SK-N-SH treated with all-trans-retinoic acid at 6 μM for 48 hours (cell line): ENCODE data around the gene DDX39A.

ENCODE experiments used
- ATAC-seq: fragments of 200-7000 bp; cut with Tn5 transposase; 3 replicates; pipeline ENCODE4 v1.9.1; 2020; ENCODE audit warnings: mild to moderate bottlenecking, moderate library complexity
- ARNTL ChIP-seq: fragments of 450-650 bp; formaldehyde crosslinking; IDR thresholded peaks from 2 replicates; pipeline ENCODE4 v1.5.0; 2020; ENCODE audit warnings: low read depth, mild to moderate bottlenecking, moderate library complexity, borderline replicate concordance
- BACH2 ChIP-seq: fragments of 250-450 bp; sonication (Bioruptor Pico); IDR thresholded peaks from 2 replicates; pipeline ENCODE4 v1.9.0; 2021; ENCODE audit warnings: mild to moderate bottlenecking, borderline replicate concordance
- CSDC2 ChIP-seq: fragments of 250-450 bp; sonication (Bioruptor Pico); IDR thresholded peaks from 2 replicates; pipeline ENCODE4 v1.5.0; 2020; ENCODE audit warnings: mild to moderate bottlenecking, moderate library complexity
- ESRRG ChIP-seq: fragments of 250-450 bp; sonication (Bioruptor Pico); IDR thresholded peaks from 2 replicates; pipeline ENCODE4 v1.6.1; 2021; ENCODE audit warnings: mild to moderate bottlenecking
- GLIS3 ChIP-seq: fragments of 250-450 bp; sonication (Bioruptor Pico); IDR thresholded peaks from 2 replicates; pipeline ENCODE4 v1.5.0; 2020; ENCODE audit warnings: mild to moderate bottlenecking, moderate library complexity
- POU6F1 ChIP-seq: fragments of 250-450 bp; sonication (Bioruptor Pico); IDR thresholded peaks from 2 replicates; pipeline ENCODE4 v1.8.0; 2021; ENCODE audit warnings: low read depth, mild to moderate bottlenecking, moderate library complexity, borderline replicate concordance
- RARB ChIP-seq: fragments of 250-450 bp; sonication (Bioruptor Pico); IDR thresholded peaks from 2 replicates; pipeline ENCODE4 v1.8.0; 2021; ENCODE audit warnings: mild to moderate bottlenecking, moderate library complexity
- SNAI2 ChIP-seq: fragments of 250-450 bp; sonication (Bioruptor Pico); IDR thresholded peaks from 2 replicates; pipeline ENCODE4 v1.5.0; 2020; ENCODE audit warnings: mild to moderate bottlenecking, moderate library complexity
- TCF4 ChIP-seq: fragments of 250-450 bp; sonication (Bioruptor Pico); IDR thresholded peaks from 2 replicates; pipeline ENCODE4 v1.8.0; 2021; ENCODE audit warnings: mild to moderate bottlenecking, moderate library complexity, borderline replicate concordance
- TOX ChIP-seq: fragments of 250-450 bp; sonication (Bioruptor Pico); IDR thresholded peaks from 2 replicates; pipeline ENCODE4 v1.8.0; 2021; ENCODE audit warnings: mild to moderate bottlenecking, moderate library complexity, borderline replicate concordance
- TSHZ2 ChIP-seq: fragments of 250-450 bp; sonication (Bioruptor Pico); IDR thresholded peaks from 2 replicates; pipeline ENCODE4 v1.5.0; 2020; ENCODE audit warnings: mild to moderate bottlenecking, moderate library complexity
- ZC3H10 ChIP-seq: fragments of 250-450 bp; sonication (Bioruptor Pico); IDR thresholded peaks from 2 replicates; pipeline ENCODE4 v1.5.1; 2021; ENCODE audit warnings: mild to moderate bottlenecking, moderate library complexity
- ZFP3 ChIP-seq: fragments of 250-450 bp; sonication (Bioruptor Pico); IDR thresholded peaks from 2 replicates; pipeline ENCODE4 v1.5.0; 2020; ENCODE audit warnings: mild to moderate bottlenecking, moderate library complexity
- ZFP30 ChIP-seq: fragments of 450-650 bp; formaldehyde crosslinking; IDR thresholded peaks from 2 replicates; pipeline ENCODE4 v1.5.0; 2022; ENCODE audit warnings: mild to moderate bottlenecking, moderate library complexity
- ZNF565 ChIP-seq: fragments of 450-650 bp; formaldehyde crosslinking; conservative IDR thresholded peaks from 2 replicates; pipeline ENCODE4 v1.5.0; 2020; ENCODE audit warnings: low read depth, mild to moderate bottlenecking, moderate library complexity
- ZNF70 ChIP-seq: fragments of 450-650 bp; formaldehyde crosslinking; IDR thresholded peaks from 2 replicates; pipeline ENCODE4 v1.5.0; 2020; ENCODE audit warnings: mild to moderate bottlenecking, moderate library complexity
- ZNF8 ChIP-seq: fragments of 450-650 bp; formaldehyde crosslinking; IDR thresholded peaks from 2 replicates; pipeline ENCODE4 v1.5.0; 2020; ENCODE audit warnings: mild to moderate bottlenecking, moderate library complexity
- TF ChIP-seq, protein P1 (sequence below): fragments of 250-450 bp; sonication (Bioruptor Pico); IDR thresholded peaks from 2 replicates; pipeline ENCODE4 v1.5.1; 2021; ENCODE audit warnings: mild to moderate bottlenecking, moderate library complexity
- TF ChIP-seq, protein P2 (sequence below): fragments of 250-450 bp; sonication (Bioruptor Pico); IDR thresholded peaks from 2 replicates; pipeline ENCODE4 v1.5.1; 2020; ENCODE audit warnings: low read depth, mild to moderate bottlenecking, moderate library complexity
- TF ChIP-seq, protein P3 (sequence below): fragments of 250-450 bp; sonication (Bioruptor Pico); IDR thresholded peaks from 2 replicates; pipeline ENCODE4 v1.8.0; 2020; ENCODE audit warnings: mild to moderate bottlenecking, moderate library complexity, borderline replicate concordance

Gene DDX39A

GRCh38 chr19:14407605-14408484 lies 11.3 kb downstream of the DDX39A start:
- TF ChIP-seq TSHZ2 (CRISPR knock-in tag) (no peak), RARB (CRISPR knock-in tag) (no peak)
- TF ChIP-seq, protein P1, sequence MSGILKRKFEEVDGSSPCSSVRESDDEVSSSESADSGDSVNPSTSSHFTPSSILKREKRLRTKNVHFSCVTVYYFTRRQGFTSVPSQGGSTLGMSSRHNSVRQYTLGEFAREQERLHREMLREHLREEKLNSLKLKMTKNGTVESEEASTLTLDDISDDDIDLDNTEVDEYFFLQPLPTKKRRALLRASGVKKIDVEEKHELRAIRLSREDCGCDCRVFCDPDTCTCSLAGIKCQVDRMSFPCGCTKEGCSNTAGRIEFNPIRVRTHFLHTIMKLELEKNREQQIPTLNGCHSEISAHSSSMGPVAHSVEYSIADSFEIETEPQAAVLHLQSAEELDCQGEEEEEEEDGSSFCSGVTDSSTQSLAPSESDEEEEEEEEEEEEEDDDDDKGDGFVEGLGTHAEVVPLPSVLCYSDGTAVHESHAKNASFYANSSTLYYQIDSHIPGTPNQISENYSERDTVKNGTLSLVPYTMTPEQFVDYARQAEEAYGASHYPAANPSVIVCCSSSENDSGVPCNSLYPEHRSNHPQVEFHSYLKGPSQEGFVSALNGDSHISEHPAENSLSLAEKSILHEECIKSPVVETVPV (CRISPR knock-in tag) = no peak
- no peak for ATAC-seq

DNA sequence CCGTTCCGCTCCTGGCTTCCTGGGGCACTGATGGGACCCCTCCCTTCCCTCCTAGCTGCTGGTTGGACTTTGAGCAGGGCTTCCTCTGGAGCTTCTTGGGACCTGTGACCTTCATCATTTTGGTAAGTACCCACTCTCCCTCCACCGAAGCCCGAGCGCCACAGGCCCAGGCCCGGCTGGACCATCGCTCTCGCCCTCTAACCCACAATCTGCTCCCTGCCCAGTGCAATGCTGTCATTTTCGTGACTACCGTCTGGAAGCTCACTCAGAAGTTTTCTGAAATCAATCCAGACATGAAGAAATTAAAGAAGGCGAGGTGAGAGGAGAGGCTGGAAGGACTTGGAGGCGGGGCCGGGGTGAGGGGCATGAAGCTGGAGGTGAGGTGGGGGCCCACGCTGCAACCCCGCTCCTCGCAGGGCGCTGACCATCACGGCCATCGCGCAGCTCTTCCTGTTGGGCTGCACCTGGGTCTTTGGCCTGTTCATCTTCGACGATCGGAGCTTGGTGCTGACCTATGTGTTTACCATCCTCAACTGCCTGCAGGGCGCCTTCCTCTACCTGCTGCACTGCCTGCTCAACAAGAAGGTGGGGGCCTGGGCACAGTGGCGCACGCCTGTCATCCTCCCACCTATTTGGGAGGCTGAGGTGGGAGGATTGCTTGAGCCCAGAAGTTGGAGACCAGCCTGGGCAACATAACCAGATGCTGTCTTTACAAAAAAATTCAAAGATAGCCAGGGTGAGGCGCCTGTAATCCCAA lies 12.3 kb downstream of the DDX39A start:
- no peak; the same call in 2 of the 3 replicates for ATAC-seq
- TF ChIP-seq CSDC2 (CRISPR knock-in tag) (no peak), ZNF70 (CRISPR knock-in tag) (no peak), ESRRG (CRISPR knock-in tag) (no peak)

DNA sequence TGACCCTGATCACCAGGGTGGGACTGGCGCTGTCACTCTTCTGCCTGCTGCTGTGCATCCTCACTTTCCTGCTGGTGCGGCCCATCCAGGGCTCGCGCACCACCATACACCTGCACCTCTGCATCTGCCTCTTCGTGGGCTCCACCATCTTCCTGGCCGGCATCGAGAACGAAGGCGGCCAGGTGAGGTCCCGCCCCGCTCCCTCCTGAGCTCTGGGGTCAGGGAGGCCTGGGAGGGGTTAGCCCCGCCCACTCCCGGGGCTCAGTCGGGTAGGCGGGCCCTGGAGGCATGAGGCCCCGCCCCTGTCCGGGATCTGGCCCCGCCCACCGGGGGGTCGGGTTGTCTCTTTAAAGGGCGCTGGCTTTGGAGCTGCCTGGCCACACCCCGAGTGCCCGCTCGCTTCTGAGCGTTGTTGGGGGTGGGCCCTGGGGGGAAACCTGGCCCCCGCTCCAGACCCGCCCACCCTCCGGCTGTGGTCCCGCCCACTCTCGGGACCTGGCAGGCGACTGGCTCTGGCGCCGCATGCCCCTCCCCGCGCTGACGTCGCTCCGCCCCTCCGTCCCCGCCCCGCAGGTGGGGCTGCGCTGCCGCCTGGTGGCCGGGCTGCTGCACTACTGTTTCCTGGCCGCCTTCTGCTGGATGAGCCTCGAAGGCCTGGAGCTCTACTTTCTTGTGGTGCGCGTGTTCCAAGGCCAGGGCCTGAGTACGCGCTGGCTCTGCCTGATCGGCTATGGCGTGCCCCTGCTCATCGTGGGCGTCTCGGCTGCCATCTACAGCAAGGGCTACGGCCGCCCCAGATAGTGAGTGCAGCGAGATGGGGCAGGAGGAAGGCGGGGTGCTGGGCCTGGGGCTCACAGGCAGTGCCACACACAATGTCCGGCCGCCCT lies 13.1 kb downstream of the DDX39A start:
- peak; percentile 88 for ATAC-seq
- TF ChIP-seq ZNF70 (CRISPR knock-in tag) (no peak), BACH2 (no peak), TCF4 (CRISPR knock-in tag) (no peak), POU6F1 (no peak), ESRRG (CRISPR knock-in tag) (no peak), TSHZ2 (CRISPR knock-in tag) (no peak), ZFP30 (no peak), CSDC2 (CRISPR knock-in tag) (no peak), ZFP3 (CRISPR knock-in tag) (no peak), GLIS3 (CRISPR knock-in tag) (no peak), ZNF8 (no peak), ARNTL (no peak), TOX (CRISPR knock-in tag) (no peak), ZC3H10 (CRISPR knock-in tag) (no peak), ZNF565 (CRISPR knock-in tag) (no peak), SNAI2 (CRISPR knock-in tag) (no peak), RARB (CRISPR knock-in tag) (no peak)
- TF ChIP-seq, protein P2, sequence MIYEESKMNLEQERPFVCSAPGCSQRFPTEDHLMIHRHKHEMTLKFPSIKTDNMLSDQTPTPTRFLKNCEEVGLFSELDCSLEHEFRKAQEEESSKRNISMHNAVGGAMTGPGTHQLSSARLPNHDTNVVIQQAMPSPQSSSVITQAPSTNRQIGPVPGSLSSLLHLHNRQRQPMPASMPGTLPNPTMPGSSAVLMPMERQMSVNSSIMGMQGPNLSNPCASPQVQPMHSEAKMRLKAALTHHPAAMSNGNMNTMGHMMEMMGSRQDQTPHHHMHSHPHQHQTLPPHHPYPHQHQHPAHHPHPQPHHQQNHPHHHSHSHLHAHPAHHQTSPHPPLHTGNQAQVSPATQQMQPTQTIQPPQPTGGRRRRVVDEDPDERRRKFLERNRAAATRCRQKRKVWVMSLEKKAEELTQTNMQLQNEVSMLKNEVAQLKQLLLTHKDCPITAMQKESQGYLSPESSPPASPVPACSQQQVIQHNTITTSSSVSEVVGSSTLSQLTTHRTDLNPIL (CRISPR knock-in tag) = no peak
- TF ChIP-seq, protein P3, sequence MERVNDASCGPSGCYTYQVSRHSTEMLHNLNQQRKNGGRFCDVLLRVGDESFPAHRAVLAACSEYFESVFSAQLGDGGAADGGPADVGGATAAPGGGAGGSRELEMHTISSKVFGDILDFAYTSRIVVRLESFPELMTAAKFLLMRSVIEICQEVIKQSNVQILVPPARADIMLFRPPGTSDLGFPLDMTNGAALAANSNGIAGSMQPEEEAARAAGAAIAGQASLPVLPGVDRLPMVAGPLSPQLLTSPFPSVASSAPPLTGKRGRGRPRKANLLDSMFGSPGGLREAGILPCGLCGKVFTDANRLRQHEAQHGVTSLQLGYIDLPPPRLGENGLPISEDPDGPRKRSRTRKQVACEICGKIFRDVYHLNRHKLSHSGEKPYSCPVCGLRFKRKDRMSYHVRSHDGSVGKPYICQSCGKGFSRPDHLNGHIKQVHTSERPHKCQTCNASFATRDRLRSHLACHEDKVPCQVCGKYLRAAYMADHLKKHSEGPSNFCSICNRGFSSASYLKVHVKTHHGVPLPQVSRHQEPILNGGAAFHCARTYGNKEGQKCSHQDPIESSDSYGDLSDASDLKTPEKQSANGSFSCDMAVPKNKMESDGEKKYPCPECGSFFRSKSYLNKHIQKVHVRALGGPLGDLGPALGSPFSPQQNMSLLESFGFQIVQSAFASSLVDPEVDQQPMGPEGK = no peak
